ENCODE data around the gene ADI1.

Gene ADI1

GRCh38 chr2:3491716-3492474, 27.4 kb downstream of the ADI1 start:
- TF ChIP-seq Cebpa-rat (IDR thresholded peaks at IDR 0.05) = no peak
- Histone ChIP-seq H3K27ac (no peak overlapping the region), H3K4me1 (peaks cover 18 to 54% (median 51%) of the 10 kb centered on the region in 10 experiments), H3K27me3 (no peaks in the 10 kb centered on the region), H3K9me3 (replicated peaks in 1 of 11) (peaks cover 0 to 5% (median 0%) of the 10 kb centered on the region in 11 experiments; a peak in 6 of 22 replicates), H4K20me1 (peaks cover 0 to 43% (median 0%) of the 10 kb centered on the region in 11 experiments; a peak in 6 of 22 replicates), H3K9ac (no peak overlapping the region), H3K4me3 (no peak overlapping the region), H3K36me3 (peaks cover 6 to 22% (median 17%) of the 10 kb centered on the region in 11 experiments), H3K4me2 (peak overlapping the region; percentile 55 to 87 (median 76); a peak in 20 of 22 replicates)

DNA sequence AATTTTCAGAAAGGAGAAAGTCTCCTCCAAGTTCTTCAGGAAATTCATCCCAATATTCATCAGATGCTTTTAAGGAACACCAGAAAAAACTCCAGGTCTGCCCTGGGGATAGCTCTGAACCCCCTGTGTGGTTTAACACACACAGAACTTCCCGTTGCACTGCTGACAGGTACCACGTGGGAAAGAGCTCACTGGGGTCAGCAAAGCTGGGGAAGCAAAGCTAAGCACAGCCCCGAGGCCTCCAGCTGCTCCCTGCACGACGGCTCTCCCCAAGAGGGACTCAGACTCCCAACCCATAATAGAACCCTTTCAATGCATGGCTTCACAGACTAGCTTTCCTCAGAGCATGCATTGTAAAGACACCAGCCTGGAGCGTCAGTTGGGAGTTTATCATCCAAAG, 28.0 kb downstream of the ADI1 start:
- H3K36me3 ChIP-seq = peaks cover 4 to 17% (median 12%) of the 10 kb centered on the region in 11 experiments; a peak in 17 of 22 replicates
- H3K27ac ChIP-seq = no peak overlapping the region
- H4K20me1 ChIP-seq = peaks cover 0 to 43% (median 0%) of the 10 kb centered on the region in 11 experiments; a peak in 6 of 22 replicates
- TF ChIP-seq Cebpa-rat (IDR thresholded peaks at IDR 0.05) = no peak
- peaks cover 0 to 10% (median 0%) of the 10 kb centered on the region in 11 experiments; a peak in 6 of 22 replicates for H3K9me3 ChIP-seq (replicated peaks in 1 of 11)
- no peak overlapping the region for H3K9ac ChIP-seq
- no peak overlapping the region for H3K4me3 ChIP-seq
- peaks cover 18 to 57% (median 52%) of the 10 kb centered on the region in 10 experiments for H3K4me1 ChIP-seq
- H3K4me2 ChIP-seq = peak overlapping the region; percentile 55 to 87 (median 76)
- H3K27me3 ChIP-seq = no peaks in the 10 kb centered on the region

DNA sequence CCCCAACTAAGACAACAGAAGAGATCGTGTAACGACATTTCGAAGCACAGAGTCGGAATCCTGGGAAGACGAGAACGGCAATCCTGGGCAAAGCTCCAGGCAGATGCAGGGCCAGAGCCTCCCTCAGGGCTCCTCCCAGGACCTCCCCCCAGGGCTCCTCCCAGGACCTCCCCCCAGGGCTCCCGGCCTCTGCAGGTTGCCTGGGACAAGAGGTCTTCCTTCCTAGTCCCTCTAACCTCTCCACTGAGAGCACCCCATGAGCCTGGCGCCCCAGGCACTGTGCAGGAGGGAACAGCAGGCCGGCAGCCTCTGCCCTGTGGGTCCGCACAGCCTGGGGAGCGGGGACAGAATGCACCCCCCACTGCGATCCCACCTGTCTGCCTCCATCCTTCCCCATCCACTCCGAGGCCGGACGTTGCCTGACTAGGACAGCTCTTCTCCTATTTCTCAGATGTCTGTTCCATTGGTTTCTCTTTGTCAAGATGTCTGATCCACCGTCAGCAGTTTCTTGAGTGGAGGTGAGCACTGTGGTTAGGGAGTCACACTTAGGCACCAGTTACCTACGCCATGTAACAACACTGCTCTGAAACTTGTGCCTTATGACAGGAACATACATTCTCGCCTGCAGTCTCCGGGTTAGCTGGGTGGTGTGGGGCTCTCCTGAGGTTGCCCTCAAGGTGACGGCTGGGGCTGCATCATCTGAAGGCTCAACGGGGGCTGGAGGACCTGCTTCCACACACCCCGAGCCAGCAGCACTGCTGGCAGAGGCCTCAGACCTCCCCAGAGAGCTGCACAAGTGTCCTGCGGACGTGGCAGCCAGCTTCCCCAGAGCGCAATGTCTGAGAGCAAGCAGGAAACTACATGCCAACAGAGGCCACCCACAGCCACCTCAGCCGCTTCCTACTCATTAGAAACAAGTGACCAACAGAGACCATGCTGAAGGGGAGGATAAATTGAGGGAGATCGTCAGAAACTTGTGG, 28.9 kb downstream of the ADI1 start:
- Histone ChIP-seq H3K9ac (no peak overlapping the region), H3K4me1 (peaks cover 18 to 57% (median 52%) of the 10 kb centered on the region in 10 experiments), H3K27me3 (no peaks in the 10 kb centered on the region), H4K20me1 (peaks cover 0 to 43% (median 0%) of the 10 kb centered on the region in 11 experiments; a peak in 6 of 22 replicates), H3K27ac (no peak overlapping the region), H3K4me2 (peak overlapping the region; percentile 55 to 87 (median 76)), H3K4me3 (no peak overlapping the region), H3K9me3 (replicated peaks in 1 of 11) (peaks cover 0 to 12% (median 0%) of the 10 kb centered on the region in 11 experiments; a peak in 6 of 22 replicates), H3K36me3 (peaks cover 2 to 16% (median 8%) of the 10 kb centered on the region in 11 experiments; a peak in 13 of 22 replicates)
- TF ChIP-seq Cebpa-rat (IDR thresholded peaks at IDR 0.05) = no peak

- H3K36me3 ChIP-seq = peaks cover 0 to 9% (median 5%) of the 10 kb centered on the region in 11 experiments; a peak in 7 of 22 replicates
- H3K4me2 ChIP-seq = peak overlapping the region in 9 of 11 experiments; percentile 44 to 87 (median 80); a peak in 17 of 22 replicates
- no peak for TF ChIP-seq Cebpa-rat (IDR thresholded peaks at IDR 0.05)
- H3K4me1 ChIP-seq = peaks cover 18 to 57% (median 52%) of the 10 kb centered on the region in 10 experiments
- H3K9ac ChIP-seq = no peak overlapping the region
- H3K27me3 ChIP-seq = no peaks in the 10 kb centered on the region
- H3K9me3 ChIP-seq (replicated peaks in 1 of 11) = peaks cover 0 to 12% (median 0%) of the 10 kb centered on the region in 11 experiments; a peak in 6 of 22 replicates
- no peak overlapping the region for H3K27ac ChIP-seq
- H3K4me3 ChIP-seq = no peak overlapping the region
- peaks cover 0 to 43% (median 0%) of the 10 kb centered on the region in 11 experiments; a peak in 6 of 22 replicates for H4K20me1 ChIP-seq
These were observed 29.6 kb downstream of the ADI1 start for GRCh38 chr2:3489764-3490115.

DNA sequence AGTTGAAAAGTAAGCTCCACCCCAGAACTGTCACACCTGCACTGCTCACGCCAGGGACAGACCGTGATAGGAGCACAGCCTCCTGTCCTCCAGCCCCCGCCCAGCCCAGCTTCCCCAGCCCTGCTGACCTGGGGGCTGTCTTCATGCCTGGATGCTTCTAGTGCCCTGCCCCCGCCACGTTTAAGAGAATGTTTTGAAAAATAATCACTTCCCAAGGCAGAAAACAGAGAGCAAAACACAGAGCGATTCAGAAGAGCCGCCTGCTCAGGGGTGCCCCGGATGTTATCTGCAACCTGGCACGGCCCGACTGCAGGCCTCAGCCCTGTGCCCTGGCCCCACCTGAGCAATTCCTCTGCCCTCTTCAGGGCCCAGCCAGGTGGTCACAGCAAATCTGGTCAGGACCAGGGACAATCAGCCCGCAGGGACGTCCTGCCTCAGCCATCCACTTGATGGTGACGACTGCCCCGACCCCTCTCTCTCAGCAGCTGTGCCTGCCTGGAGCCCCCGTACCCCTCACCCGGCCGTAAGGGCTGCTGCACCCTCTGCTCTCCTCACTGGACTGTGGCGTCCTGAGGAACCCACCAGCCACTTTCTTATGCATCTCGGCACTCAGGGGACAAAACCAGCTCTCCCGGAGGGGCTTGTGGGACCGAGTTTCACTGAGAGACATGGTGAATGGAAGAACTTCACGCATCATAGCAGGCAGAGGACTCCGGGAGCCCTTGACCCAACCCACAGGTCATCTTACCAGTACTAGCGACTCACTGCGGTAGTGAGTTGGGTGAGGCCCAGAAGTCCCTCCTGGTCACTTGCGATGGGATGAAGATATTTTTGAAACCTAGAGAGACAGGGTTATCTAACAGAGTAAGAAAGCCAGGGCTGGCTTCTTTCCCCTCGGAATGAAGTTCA, 30.2 kb downstream of the ADI1 start:
- no peak for TF ChIP-seq Cebpa-rat (IDR thresholded peaks at IDR 0.05)
- Histone ChIP-seq H3K4me3 (no peak overlapping the region), H3K4me1 (peaks cover 18 to 57% (median 52%) of the 10 kb centered on the region in 10 experiments), H4K20me1 (peaks cover 0 to 48% (median 0%) of the 10 kb centered on the region in 11 experiments; a peak in 6 of 22 replicates), H3K9me3 (replicated peaks in 1 of 11) (peaks cover 0 to 12% (median 0%) of the 10 kb centered on the region in 11 experiments; a peak in 6 of 22 replicates), H3K36me3 (peaks cover 0 to 9% (median 5%) of the 10 kb centered on the region in 11 experiments; a peak in 6 of 22 replicates), H3K27me3 (no peaks in the 10 kb centered on the region), H3K27ac (no peak overlapping the region), H3K4me2 (peak overlapping the region in 9 of 11 experiments; percentile 44 to 87 (median 80); a peak in 18 of 22 replicates), H3K9ac (peak overlapping the region in 5 of 11 experiments; percentile 3 to 33 (median 24); a peak in 4 of 22 replicates)

GRCh38 chr2:3488061-3488531, 31.2 kb downstream of the ADI1 start:
- Histone ChIP-seq H3K9me3 (replicated peaks in 1 of 11) (peaks cover 0 to 12% (median 0%) of the 10 kb centered on the region in 11 experiments; a peak in 6 of 22 replicates), H3K4me3 (no peak overlapping the region), H3K4me2 (peak overlapping the region in 8 of 11 experiments; percentile 59 to 87 (median 76); a peak in 15 of 22 replicates), H3K9ac (no peak overlapping the region), H3K36me3 (peaks cover 0 to 9% (median 5%) of the 10 kb centered on the region in 11 experiments; a peak in 6 of 22 replicates), H3K27me3 (no peaks in the 10 kb centered on the region), H4K20me1 (peaks cover 0 to 50% (median 0%) of the 10 kb centered on the region in 11 experiments; a peak in 7 of 22 replicates), H3K4me1 (peaks cover 18 to 57% (median 52%) of the 10 kb centered on the region in 10 experiments), H3K27ac (no peak overlapping the region)
- TF ChIP-seq Cebpa-rat (IDR thresholded peaks at IDR 0.05) = no peak

- H3K27ac ChIP-seq = no peak overlapping the region
- peaks cover 18 to 63% (median 55%) of the 10 kb centered on the region in 10 experiments for H3K4me1 ChIP-seq
- no peak overlapping the region for H3K4me3 ChIP-seq
- H3K4me2 ChIP-seq = peak overlapping the region in 10 of 11 experiments; percentile 14 to 87 (median 69); a peak in 18 of 22 replicates
- H4K20me1 ChIP-seq = peaks cover 0 to 52% (median under 1%) of the 10 kb centered on the region in 11 experiments; a peak in 9 of 22 replicates
- peaks cover 0 to 9% (median 5%) of the 10 kb centered on the region in 11 experiments; a peak in 6 of 22 replicates for H3K36me3 ChIP-seq
- H3K27me3 ChIP-seq = no peaks in the 10 kb centered on the region
- peaks cover 0 to 12% (median 0%) of the 10 kb centered on the region in 11 experiments; a peak in 6 of 22 replicates for H3K9me3 ChIP-seq (replicated peaks in 1 of 11)
- no peak for TF ChIP-seq Cebpa-rat (IDR thresholded peaks at IDR 0.05)
- H3K9ac ChIP-seq = no peak overlapping the region
These were observed 31.9 kb downstream of the ADI1 start for GRCh38 chr2:3487432-3487831.

Data from BLaER1 treated with 17β-estradiol and CSF1 and Interleukin-3, amounts not matched to agents 10 nM and 100 nM (cell line).